ENCODE measurements around the gene CCDC83. TPM values are rescaled to one million over a fixed set of nuclear protein-coding genes. Genes with fewer than 3 reads are reported as not detected.

The CCDC83 gene
- polyA plus RNA-seq, 1 of the 3 experiments (the other 2 are of a cell fraction) = not detected

- no peak for DNase-seq
- Histone ChIP-seq H3F3A (replicated peaks; ENCODE audit: insufficient read depth) (peaks cover 29% of the 10 kb centered on the region), H4K20me1 (ENCODE audit: insufficient read depth) (no peaks in the 10 kb centered on the region), H3K4me2 (no peak overlapping the region), H3K9me2 (no peaks in the 10 kb centered on the region), H3K27me3 (ENCODE audit: insufficient read depth) (no peaks in the 10 kb centered on the region), H3K27ac (ENCODE audit: low read depth in 2 of 2, low read length in 1 of 2) (no peak overlapping the region), H3K36me3 (replicated peaks in 1 of 2; ENCODE audit: control insufficient read depth in 1 of 2, insufficient read depth in 2 of 2, low read length in 1 of 2) (no peaks in the 10 kb centered on the region), H3K79me2 (ENCODE audit: insufficient read depth) (no peaks in the 10 kb centered on the region), H3K4me1 (ENCODE audit: control insufficient read depth in 1 of 2, insufficient read depth in 2 of 2, low read depth in 1 of 2, low read length in 1 of 2) (peaks cover 0 to 10% of the 10 kb centered on the region in 2 experiments; a peak in 1 of 4 replicates), H3K9me3 (no peaks in the 10 kb centered on the region), H2AFZ (ENCODE audit: low read depth) (no peak overlapping the region), H3K9ac (no peak overlapping the region), H3K4me3 (ENCODE audit: low read depth in 2 of 2, low read length in 1 of 2) (no peak overlapping the region)
- ChIA-PET POLR2A (no interaction called here), CTCF (interaction anchor here (0.6 kb wide), 1 partner anchor 342 kb away, joined by 3 read pairs; no protein-coding TSS in a partner anchor)
- no peak for TF ChIP-seq FOSL2 (IDR thresholded peaks at IDR 0.05; ENCODE audit: borderline replicate concordance, low read depth)
- TF ChIP-seq, protein P1, sequence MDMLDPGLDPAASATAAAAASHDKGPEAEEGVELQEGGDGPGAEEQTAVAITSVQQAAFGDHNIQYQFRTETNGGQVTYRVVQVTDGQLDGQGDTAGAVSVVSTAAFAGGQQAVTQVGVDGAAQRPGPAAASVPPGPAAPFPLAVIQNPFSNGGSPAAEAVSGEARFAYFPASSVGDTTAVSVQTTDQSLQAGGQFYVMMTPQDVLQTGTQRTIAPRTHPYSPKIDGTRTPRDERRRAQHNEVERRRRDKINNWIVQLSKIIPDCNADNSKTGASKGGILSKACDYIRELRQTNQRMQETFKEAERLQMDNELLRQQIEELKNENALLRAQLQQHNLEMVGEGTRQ (IDR thresholded peaks at IDR 0.05; ENCODE audit: borderline replicate concordance, low read depth, low read length) = no peak
- TF ChIP-seq CHD2 (IDR thresholded peaks at IDR 0.05; ENCODE audit: low read length, partially characterized antibody) = no peak
- no peak for TF ChIP-seq RAD21 (IDR thresholded peaks at IDR 0.05; ENCODE audit: low read length)
- TF ChIP-seq SIN3A (IDR thresholded peaks at IDR 0.05; ENCODE audit: borderline replicate concordance, low read depth, low read length) = no peak
- TF ChIP-seq SMC3 (IDR thresholded peaks at IDR 0.05; ENCODE audit: low read depth, low read length) = no peak
- no peak for TF ChIP-seq ELF1 (IDR thresholded peaks at IDR 0.05)
- TF ChIP-seq POLR2AphosphoS5 (IDR thresholded peaks at IDR 0.05; ENCODE audit: low read depth, low read length) = no peak
- TF ChIP-seq MXI1 (IDR thresholded peaks at IDR 0.05; ENCODE audit: low read depth, low read length) = no peak
- TF ChIP-seq NFIC (IDR thresholded peaks at IDR 0.05; ENCODE audit: borderline replicate concordance) = no peak
- no peak for TF ChIP-seq REST (IDR thresholded peaks at IDR 0.05; ENCODE audit: low read depth, low read length)
- TF ChIP-seq NRF1 (IDR thresholded peaks at IDR 0.05; ENCODE audit: low read depth, low read length) = no peak
- no peak for TF ChIP-seq EZH2phosphoT487 (IDR thresholded peaks at IDR 0.05; ENCODE audit: borderline replicate concordance, low read depth)
- no peak for TF ChIP-seq GABPA (IDR thresholded peaks at IDR 0.05; ENCODE audit: low read depth)
Observed at GRCh38 chr11:85945788-85946187, 90.6 kb downstream of the CCDC83 start.

- DNase-seq = no peak
- no peak overlapping the region for H3K4me2 ChIP-seq
- no peaks in the 10 kb centered on the region for H3K36me3 ChIP-seq (replicated peaks in 1 of 2; ENCODE audit: control insufficient read depth in 1 of 2, insufficient read depth in 2 of 2, low read length in 1 of 2)
- H3K27me3 ChIP-seq (ENCODE audit: insufficient read depth) = no peaks in the 10 kb centered on the region
- TF ChIP-seq RAD21 (IDR thresholded peaks at IDR 0.05; ENCODE audit: low read length) (0 out of 2 replicates have a peak, but pooled peaks have one; percentile 9), IRF3 (IDR thresholded peaks at IDR 0.05; ENCODE audit: low read depth, low read length) (no peak)
- no peak overlapping the region for H3K27ac ChIP-seq (ENCODE audit: low read depth in 2 of 2, low read length in 1 of 2)
- H3F3A ChIP-seq (replicated peaks; ENCODE audit: insufficient read depth) = peaks cover 29% of the 10 kb centered on the region
- H4K20me1 ChIP-seq (ENCODE audit: insufficient read depth) = no peaks in the 10 kb centered on the region
- no peak overlapping the region for H2AFZ ChIP-seq (ENCODE audit: low read depth)
- no peak overlapping the region for H3K9ac ChIP-seq
- H3K79me2 ChIP-seq (ENCODE audit: insufficient read depth) = no peaks in the 10 kb centered on the region
- peaks cover 0 to 10% of the 10 kb centered on the region in 2 experiments; a peak in 1 of 4 replicates for H3K4me1 ChIP-seq (ENCODE audit: control insufficient read depth in 1 of 2, insufficient read depth in 2 of 2, low read depth in 1 of 2, low read length in 1 of 2)
- ChIA-PET CTCF (interaction anchor here (0.6 to 0.9 kb wide), 2 partner anchors 22 to 342 kb away, joined by 3 to 4 read pairs; no protein-coding TSS in a partner anchor), POLR2A (no interaction called here)
- H3K9me2 ChIP-seq = no peaks in the 10 kb centered on the region
- H3K4me3 ChIP-seq (ENCODE audit: low read depth in 2 of 2, low read length in 1 of 2) = no peak overlapping the region
- no peaks in the 10 kb centered on the region for H3K9me3 ChIP-seq
Observed at GRCh38 chr11:85946221-85946620, 91.0 kb downstream of the CCDC83 start.
